ENCODE results near the gene INPP5F. TPM values are rescaled to one million over a fixed set of nuclear protein-coding genes. Genes with fewer than 3 reads are reported as not detected.

The INPP5F gene
- total and polyA plus RNA-seq, 9 of the 15 experiments (the other 6 are each of a cell fraction or from before 2014, with no cell fraction given) = 1.6 to 7.3 (median 6.0) TPM

DNA sequence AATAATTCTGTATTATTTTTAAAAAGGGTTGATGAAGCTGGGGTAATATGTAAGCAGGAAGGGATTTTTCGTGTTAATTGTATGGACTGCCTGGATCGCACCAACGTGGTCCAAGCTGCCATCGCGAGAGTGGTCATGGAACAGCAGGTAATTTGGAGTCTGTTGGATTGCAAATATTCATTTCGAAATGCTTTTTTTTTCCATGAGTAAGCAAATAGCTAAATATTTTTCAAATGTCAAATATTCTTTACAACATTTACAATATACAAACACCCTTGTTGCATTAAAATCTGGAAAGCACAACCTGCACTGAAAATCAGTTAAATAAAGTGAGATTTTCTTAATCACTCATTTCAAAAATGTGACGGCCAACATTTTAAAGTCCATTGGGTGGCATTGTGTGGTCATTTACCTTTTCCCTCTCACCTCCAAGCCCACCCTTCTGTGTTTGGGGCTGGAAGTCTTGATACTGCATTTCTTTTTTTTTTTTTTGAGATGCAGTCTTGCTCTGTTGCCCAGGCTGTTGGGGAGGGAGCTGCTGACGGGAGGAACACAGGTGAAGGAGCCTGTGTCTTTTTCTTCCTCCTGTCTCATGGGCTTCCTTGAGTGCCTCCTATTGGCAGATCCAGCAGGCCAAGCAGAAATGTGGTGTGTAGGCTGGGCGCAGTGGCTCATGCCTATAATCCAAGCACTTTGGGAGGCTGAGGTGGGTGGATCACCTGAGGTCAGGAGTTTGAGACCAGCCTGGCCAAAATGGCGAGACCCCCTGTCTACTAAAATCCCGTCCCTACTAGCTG is 80.7 kb downstream of the INPP5F start:
- Histone ChIP-seq H3K9me3 (replicated peaks; ENCODE audit: control insufficient read depth, insufficient read depth, low read depth, low read length) (no peaks in the 10 kb centered on the region), H4K20me1 (replicated peaks; ENCODE audit: control insufficient read depth, insufficient read depth, low read length) (no peaks in the 10 kb centered on the region), H3K4me3 (no peak overlapping the region), H3K9me1 (ENCODE audit: control insufficient read depth, insufficient read depth, low read length) (no peaks in the 10 kb centered on the region), H3K27ac (ENCODE audit: extremely low read depth, low read depth, low read length) (no peak overlapping the region), H2AFZ (ENCODE audit: low read depth, low read length) (no peak overlapping the region), H3K4me2 (ENCODE audit: insufficient read depth, low read length) (no peak overlapping the region), H3K79me2 (ENCODE audit: control insufficient read depth, insufficient read depth, low read length) (no peaks in the 10 kb centered on the region), H3K4me1 (replicated peaks in 1 of 2; ENCODE audit: control insufficient read depth in 2 of 2, insufficient read depth in 2 of 2, low read length in 2 of 2) (no peaks in the 10 kb centered on the region), H3K27me3 (ENCODE audit: control insufficient read depth in 2 of 2, insufficient read depth in 2 of 2, low read length in 2 of 2) (no peaks in the 10 kb centered on the region), H3K9ac (ENCODE audit: insufficient read depth in 1 of 2, low read depth in 2 of 2, low read length in 2 of 2) (no peak overlapping the region), H3K36me3 (ENCODE audit: control insufficient read depth, insufficient read depth, low read length) (0 out of 3 replicates have a peak, but pooled peaks cover 2% of the 10 kb centered on the region)
- 86% methylated on average over 10 of the region's 11 CpGs for WGBS (ENCODE audit: insufficient coverage, low coverage, missing lambda C conversion rate)
- no peak for FAIRE-seq
- no peak for ATAC-seq
- peak; percentile 51 for TF ChIP-seq ZNF316 (IDR thresholded peaks at IDR 0.05)
- TF ChIP-seq, protein P1, sequence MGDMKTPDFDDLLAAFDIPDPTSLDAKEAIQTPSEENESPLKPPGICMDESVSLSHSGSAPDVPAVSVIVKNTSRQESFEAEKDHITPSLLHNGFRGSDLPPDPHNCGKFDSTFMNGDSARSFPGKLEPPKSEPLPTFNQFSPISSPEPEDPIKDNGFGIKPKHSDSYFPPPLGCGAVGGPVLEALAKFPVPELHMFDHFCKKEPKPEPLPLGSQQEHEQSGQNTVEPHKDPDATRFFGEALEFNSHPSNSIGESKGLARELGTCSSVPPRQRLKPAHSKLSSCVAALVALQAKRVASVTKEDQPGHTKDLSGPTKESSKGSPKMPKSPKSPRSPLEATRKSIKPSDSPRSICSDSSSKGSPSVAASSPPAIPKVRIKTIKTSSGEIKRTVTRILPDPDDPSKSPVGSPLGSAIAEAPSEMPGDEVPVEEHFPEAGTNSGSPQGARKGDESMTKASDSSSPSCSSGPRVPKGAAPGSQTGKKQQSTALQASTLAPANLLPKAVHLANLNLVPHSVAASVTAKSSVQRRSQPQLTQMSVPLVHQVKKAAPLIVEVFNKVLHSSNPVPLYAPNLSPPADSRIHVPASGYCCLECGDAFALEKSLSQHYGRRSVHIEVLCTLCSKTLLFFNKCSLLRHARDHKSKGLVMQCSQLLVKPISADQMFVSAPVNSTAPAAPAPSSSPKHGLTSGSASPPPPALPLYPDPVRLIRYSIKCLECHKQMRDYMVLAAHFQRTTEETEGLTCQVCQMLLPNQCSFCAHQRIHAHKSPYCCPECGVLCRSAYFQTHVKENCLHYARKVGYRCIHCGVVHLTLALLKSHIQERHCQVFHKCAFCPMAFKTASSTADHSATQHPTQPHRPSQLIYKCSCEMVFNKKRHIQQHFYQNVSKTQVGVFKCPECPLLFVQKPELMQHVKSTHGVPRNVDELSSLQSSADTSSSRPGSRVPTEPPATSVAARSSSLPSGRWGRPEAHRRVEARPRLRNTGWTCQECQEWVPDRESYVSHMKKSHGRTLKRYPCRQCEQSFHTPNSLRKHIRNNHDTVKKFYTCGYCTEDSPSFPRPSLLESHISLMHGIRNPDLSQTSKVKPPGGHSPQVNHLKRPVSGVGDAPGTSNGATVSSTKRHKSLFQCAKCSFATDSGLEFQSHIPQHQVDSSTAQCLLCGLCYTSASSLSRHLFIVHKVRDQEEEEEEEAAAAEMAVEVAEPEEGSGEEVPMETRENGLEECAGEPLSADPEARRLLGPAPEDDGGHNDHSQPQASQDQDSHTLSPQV (IDR thresholded peaks at IDR 0.05) = no peak
- CTCF ChIA-PET (ENCODE audit: low intra/inter-chr PET ratio) = no interaction called here
- intact Hi-C loops (cut with micrococcal nuclease) = no loop called here
- DNase-seq (ENCODE audit: extremely low read depth in 1 of 4, low spot score in 3 of 4) = no peak
- in situ Hi-C loops (cut with MboI) = no loop called here
- BruUV-seq (replicated peaks) = no TSS peak
- POLR2A ChIA-PET = no interaction called here

Data from K562 (cell line).